H1 (cell line): ENCODE data around the gene FOXO6. TPM values are rescaled to one million over a fixed set of nuclear protein-coding genes. Genes with fewer than 3 reads are reported as not detected.

Source experiments
- CBX8 ChIP-seq: fragments of 300-800, 300-1000 bp; sonication (generic); IDR thresholded peaks from 2 replicates; pipeline ENCODE4 v1.7.1; 2016; ENCODE audit warnings: low read depth, low read length, borderline replicate concordance
- CHD2 ChIP-seq: IDR thresholded peaks from 2 replicates; pipeline ENCODE4 v1.6.1; 2012; ENCODE audit warnings: low read length, improper control_type of control experiment
- CREB1 ChIP-seq: IDR thresholded peaks from 2 replicates; pipeline ENCODE4 v1.6.1; 2012; ENCODE audit warnings: inconsistent platforms
- GTF2F1 ChIP-seq: IDR thresholded peaks from 2 replicates; pipeline ENCODE4 v1.6.1; 2012; ENCODE audit warnings: low read depth, low read length, improper control_type of control experiment, borderline replicate concordance
- JUND ChIP-seq: IDR thresholded peaks from 2 replicates; pipeline ENCODE4 v1.6.1; 2011; ENCODE audit warnings: mild to moderate bottlenecking, improper control_type of control experiment, low read length
- RBBP5 ChIP-seq: IDR thresholded peaks from 2 replicates; pipeline ENCODE4 v1.7.1; 2012; ENCODE audit warnings: low read depth, mild to moderate bottlenecking, inconsistent platforms, low read length, moderate library complexity, borderline replicate concordance
- SIX5 ChIP-seq: IDR thresholded peaks from 2 replicates; pipeline ENCODE4 v1.6.1; 2011; ENCODE audit warnings: mild to moderate bottlenecking, low read depth, low read length
- SP1 ChIP-seq: IDR thresholded peaks from 2 replicates; pipeline ENCODE4 v1.6.1; 2011; ENCODE audit warnings: low read depth, low read length
- TAF7 ChIP-seq: optimal IDR thresholded peaks from 2 replicates; pipeline ENCODE3; 2011; ENCODE audit warnings: low read depth, mild to moderate bottlenecking, inconsistent platforms, low read length, moderate library complexity, borderline replicate concordance
- TEAD4 ChIP-seq: IDR thresholded peaks from 2 replicates; pipeline ENCODE4 v1.6.1; 2012; ENCODE audit warnings: low read depth, low read length, inconsistent platforms, mixed read lengths
- polyA plus RNA-seq, 7 experiments: library from polyadenylated mRNA; depleted of rRNA in 3 of 7; stranded (reverse) in 5 of 7; unstranded in 2 of 7; fragments of >200 nt in 5 of 7; fragments of 200-250 nt in 2 of 7; gene quantifications; 1 replicate in 5 of 7; 2 replicates in 1 of 7; 4 replicates in 1 of 7; pipeline versions ENCODE4 v1.2.1 to v1.2.3, GENCODE V29; 2011 to 2013; ENCODE audit warnings: missing spikeins in 2 of 7, mixed read lengths in 2 of 7
- total RNA-seq: library from RNA; stranded (reverse); fragmentation: NEBNext Ultra II Directional; extraction: Animal tissue kit (Norgen Biotek cat#: 25700); gene quantifications from 2 replicates; pipeline ENCODE4 v1.2.1, GENCODE V29; 2021

FOXO6 gene
- total and polyA plus RNA-seq, 2 of the 8 experiments (the other 6 are each of a cell fraction or from before 2014, with no cell fraction given): 0.59 to 3.0 TPM

GRCh38 chr1:41412748-41413147 is 51.5 kb downstream of the FOXO6 start (continued):
- TF ChIP-seq TEAD4 (no peak), JUND (no peak), SIX5 (no peak), CBX8 (no peak), RBBP5 (no peak), GTF2F1 (no peak), SP1 (no peak), CREB1 (no peak), CHD2 (no peak), TAF7 (no peak)
